Measurements from ENCODE around the gene KRTAP29-1.
A peak's percentile ranks its signal among the peaks of the same experiment; 100 is the strongest.
"Not testable (repeated sequence)": the region's sequence is repeated elsewhere in the genome, so short reads cannot be mapped to it uniquely, and the experiment has no call there.

The KRTAP29-1 gene

GRCh38 chr17:41296846-41297245, 5.8 kb downstream of the KRTAP29-1 start:
- DNase-seq = no peak

- no peak for DNase-seq
Observed at GRCh38 chr17:41294016-41294415, 8.6 kb downstream of the KRTAP29-1 start.

GRCh38 chr17:41287050-41287449, 15.6 kb downstream of the KRTAP29-1 start:
- no peak for DNase-seq

- peak; percentile 44 for DNase-seq
Observed at GRCh38 chr17:41284546-41284945, 18.1 kb downstream of the KRTAP29-1 start.

GRCh38 chr17:41284043-41284442, 18.6 kb downstream of the KRTAP29-1 start:
- DNase-seq = no peak

- DNase-seq = no peak
Observed at GRCh38 chr17:41278176-41278955, 24.3 kb downstream of the KRTAP29-1 start.

GRCh38 chr17:41275648-41276190, 26.9 kb downstream of the KRTAP29-1 start, which contains the start of gene KRTAP9-7:
Gene KRTAP9-7, plus strand, starts transcription at chr17:41275698. Its CDS starts 0 bp downstream, at chr17:41275698.
- DNase-seq = not testable (repeated sequence)

GRCh38 chr17:41271858-41272257, 30.8 kb downstream of the KRTAP29-1 start:
- no peak for DNase-seq

GRCh38 chr17:41271323-41271722, 31.3 kb downstream of the KRTAP29-1 start:
- DNase-seq = not testable (repeated sequence)

- no peak for DNase-seq
Observed at GRCh38 chr17:41267711-41268110, 34.9 kb downstream of the KRTAP29-1 start.

- DNase-seq = no peak
Observed at GRCh38 chr17:41265078-41265477, 37.6 kb downstream of the KRTAP29-1 start, which contains the start of gene KRTAP9-6. Gene KRTAP9-6, plus strand, starts transcription at chr17:41265378. Its CDS starts 0 bp downstream, at chr17:41265378.

GRCh38 chr17:41264599-41264998, 38.1 kb downstream of the KRTAP29-1 start:
- no peak for DNase-seq

GRCh38 chr17:41263212-41263611, 39.4 kb downstream of the KRTAP29-1 start:
- no peak for DNase-seq

GRCh38 chr17:41258406-41258805, 44.2 kb downstream of the KRTAP29-1 start:
- DNase-seq = no peak

GRCh38 chr17:41256291-41256685, 46.4 kb downstream of the KRTAP29-1 start:
- DNase-seq = no peak

GRCh38 chr17:41255381-41256290, 47.0 kb downstream of the KRTAP29-1 start, which contains the start of gene KRTAP9-9:
Gene KRTAP9-9, plus strand, starts transcription at chr17:41255384.
- DNase-seq = not testable (repeated sequence)

- no peak for DNase-seq
Observed at GRCh38 chr17:41254861-41255260, 47.8 kb downstream of the KRTAP29-1 start.
